Measurements from ENCODE around the gene PPARA.

DNA sequence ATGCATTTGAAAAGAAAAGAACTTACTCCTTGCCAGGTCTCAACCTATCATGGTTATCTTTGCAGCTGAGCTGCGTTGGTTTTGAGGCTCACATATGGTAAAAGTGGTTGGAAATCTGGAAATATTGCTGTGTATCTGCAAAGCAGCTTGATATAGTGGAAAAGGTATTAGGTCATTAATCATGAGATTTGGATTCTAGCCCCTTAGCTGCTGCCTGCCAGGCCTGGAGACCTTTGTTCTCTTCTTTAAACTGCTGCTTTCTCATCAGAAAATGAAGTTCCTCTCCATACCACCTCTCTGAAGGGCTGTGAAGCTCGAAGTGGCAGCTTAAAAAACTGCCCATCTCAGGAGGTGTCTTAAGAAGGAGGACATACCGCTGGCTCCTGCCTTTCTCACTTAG is 5.7 kb downstream of the PPARA start:
- TF ChIP-seq GATA3 (IDR thresholded peaks at IDR 0.05; ENCODE audit: low read depth, low read length) (no peak), GATA2 (IDR thresholded peaks at IDR 0.05; ENCODE audit: low read depth, low read length) (no peak)

Data from SH-SY5Y (cell line).